A673 (cell line): Measurements from ENCODE around the gene RAB44. TPM values are rescaled to one million over a fixed set of nuclear protein-coding genes. Genes with fewer than 3 reads are reported as not detected.

ENCODE experiments used
- BruUV-seq: library from RNA; stranded (reverse); fragments of 400-500 nt; replicated peaks from 2 replicates; lab custom pipeline; 2021; lab: Mats Ljungman, UMichigan
- CTCF ChIA-PET: fragments of 300-600 bp; sonication (Branson Sonifier 250); formaldehyde crosslinking; loops from one replicate; lab custom pipeline; 2022; ENCODE audit warnings: antibody characterized with exemption; lab: Charles Lee
- POLR2A ChIA-PET: fragments of 300-600 bp; sonication (Branson Sonifier 250); formaldehyde crosslinking; loops from one replicate; lab custom pipeline; 2022; ENCODE audit warnings: antibody characterized with exemption; ENCODE audit not compliant: low non-redundant PET; lab: Charles Lee
- DNase-seq: peaks from one replicate; pipeline ENCODE4 v3.0.0-alpha.2; 2015; ENCODE audit warnings: low spot score
- H3K27ac ChIP-seq: fragments of 200-600 bp; sonication (generic); 2 replicates; pipeline ENCODE4 v1.5.1; 2016; ENCODE audit warnings: mixed run types, low read depth, mild to moderate bottlenecking, mixed read lengths, antibody characterized with exemption, low read length; ENCODE audit not compliant: poor library complexity, severe bottlenecking
- H3K27me3 ChIP-seq: fragments of 200-600 bp; sonication (generic); replicated peaks from 2 replicates; pipeline ENCODE4 v1.6.1; 2017; ENCODE audit warnings: mixed run types, low read depth, mild to moderate bottlenecking, mixed read lengths, antibody characterized with exemption, low read length; ENCODE audit not compliant: insufficient read depth, poor library complexity
- H3K36me3 ChIP-seq: fragments of 200-600 bp; sonication (generic); 2 replicates; pipeline ENCODE4 v1.6.1; 2016; ENCODE audit warnings: mixed run types, mild to moderate bottlenecking, mixed read lengths, antibody characterized with exemption, low read length; ENCODE audit not compliant: insufficient read depth, poor library complexity, severe bottlenecking
- H3K4me1 ChIP-seq: fragments of 200-600 bp; sonication (generic); 2 replicates; pipeline ENCODE4 v1.6.1; 2017; ENCODE audit warnings: mixed run types, mild to moderate bottlenecking, mixed read lengths, antibody characterized with exemption, low read length; ENCODE audit not compliant: insufficient read depth, poor library complexity, severe bottlenecking
- H3K4me3 ChIP-seq: fragments of 200-600 bp; sonication (generic); 2 replicates; pipeline ENCODE4 v1.5.1; 2016; ENCODE audit warnings: low read depth, mixed run types, mild to moderate bottlenecking, mixed read lengths, low read length; ENCODE audit not compliant: poor library complexity, severe bottlenecking
- H3K9me3 ChIP-seq: fragments of 200-600 bp; sonication (generic); 2 replicates; pipeline ENCODE4 v1.6.1; 2016; ENCODE audit warnings: mixed run types, low read depth, mild to moderate bottlenecking, mixed read lengths, antibody characterized with exemption, low read length; ENCODE audit not compliant: poor library complexity, severe bottlenecking
- CTCF ChIP-seq: fragments of 300-800, 200-600 bp; sonication (generic); conservative IDR thresholded peaks from 2 replicates; pipeline ENCODE4 v1.5.1; 2017; ENCODE audit warnings: low read depth, mild to moderate bottlenecking, antibody characterized with exemption, low read length, moderate library complexity, mixed read lengths
- EZH2 ChIP-seq: fragments of 200-600 bp; sonication (generic); IDR thresholded peaks from 2 replicates; pipeline ENCODE4 v1.6.1; 2017; ENCODE audit warnings: borderline replicate concordance, low read depth, mild to moderate bottlenecking, mixed read lengths, antibody characterized with exemption, low read length; ENCODE audit not compliant: poor library complexity, severe bottlenecking
- intact Hi-C: fragments of 100-400 bp; cut with micrococcal nuclease; formaldehyde crosslinking; loops from one replicate; pipeline ENCODE4 v1.10.0; 2022; ENCODE audit not compliant: unreplicated experiment
- total RNA-seq: library from RNA; stranded (reverse); gene quantifications from 2 replicates; pipeline ENCODE4 v1.2.3, GENCODE V29; 2021

RAB44 gene
- total RNA-seq, 1 experiment from 2014 or later = not detected

GRCh38 chr6:36692220-36692619 lies 5.4 kb upstream of the RAB44 start:
- Histone ChIP-seq H3K27me3 (no peaks in the 10 kb centered on the region), H3K4me1 (no peaks in the 10 kb centered on the region), H3K9me3 (no peaks in the 10 kb centered on the region), H3K4me3 (no peak overlapping the region), H3K27ac (no peak overlapping the region), H3K36me3 (no peaks in the 10 kb centered on the region)
- TF ChIP-seq CTCF (no peak), EZH2 (no peak)
- intact Hi-C loops = no loop called here
- BruUV-seq = no TSS peak
- no peak for DNase-seq
- CTCF ChIA-PET = no interaction called here
- POLR2A ChIA-PET = no interaction called here

GRCh38 chr6:36692861-36693702 lies 4.5 kb upstream of the RAB44 start:
- H3K4me1 ChIP-seq = no peaks in the 10 kb centered on the region
- ChIA-PET POLR2A (interaction anchor here (0.5 kb wide), 1 partner anchor 8 kb away, joined by 4 read pairs; no protein-coding TSS in a partner anchor), CTCF (no interaction called here)
- H3K27me3 ChIP-seq = no peaks in the 10 kb centered on the region
- BruUV-seq = no TSS peak
- intact Hi-C loops = no loop called here
- no peak overlapping the region for H3K27ac ChIP-seq
- H3K4me3 ChIP-seq = no peak overlapping the region
- TF ChIP-seq CTCF (no peak), EZH2 (no peak)
- H3K9me3 ChIP-seq = no peaks in the 10 kb centered on the region
- DNase-seq = no peak
- H3K36me3 ChIP-seq = no peaks in the 10 kb centered on the region

- TF ChIP-seq EZH2 = no peak
- no peak for TF ChIP-seq CTCF
- Histone ChIP-seq H3K27me3 (no peaks in the 10 kb centered on the region), H3K9me3 (no peaks in the 10 kb centered on the region), H3K4me1 (no peaks in the 10 kb centered on the region), H3K27ac (no peak overlapping the region), H3K4me3 (no peak overlapping the region), H3K36me3 (no peaks in the 10 kb centered on the region)
- ChIA-PET POLR2A (no interaction called here), CTCF (no interaction called here)
- BruUV-seq = no TSS peak
- no peak for DNase-seq
- intact Hi-C loops = no loop called here
Observed at GRCh38 chr6:36694616-36695015, 3.0 kb upstream of the RAB44 start.
